ENCODE data around the gene NONO.

GRCh38 chrX:71269801-71270395 is 13.5 kb upstream of the NONO start:
- TF ChIP-seq CTCF (optimal IDR thresholded peaks at IDR 0.05 in 1 of 3, IDR thresholded peaks at IDR 0.05 in 1 of 3, conservative IDR thresholded peaks at IDR 0.05 in 1 of 3; ENCODE audit: extremely low read depth in 1 of 3, insufficient read depth in 2 of 3, low read length in 3 of 3), result no peak
- TF ChIP-seq EZH2 (IDR thresholded peaks at IDR 0.05; ENCODE audit: low read length), result no peak

All from keratinocyte (primary cell).